IMR-90 (cell line): Measurements from ENCODE around the gene MEGF11.

Experiments
- CHD1 ChIP-seq: IDR thresholded peaks from 2 replicates; pipeline ENCODE4 v1.6.1; 2012; ENCODE audit warnings: low read depth, low read length, improper control_type of control experiment
- ELK1 ChIP-seq: fragments of 150-350 bp; IDR thresholded peaks from 2 replicates; pipeline ENCODE4 v1.6.1; 2016; ENCODE audit warnings: low read depth, mild to moderate bottlenecking, low read length, moderate library complexity, borderline replicate concordance
- FOS ChIP-seq: fragments of 150-350 bp; IDR thresholded peaks from 2 replicates; pipeline ENCODE4 v1.6.1; 2016; ENCODE audit warnings: low read depth, low read length
- POLR2A ChIP-seq: IDR thresholded peaks from 2 replicates; pipeline ENCODE4 v1.6.1; 2012; ENCODE audit warnings: mild to moderate bottlenecking, low read depth, low read length
- RAD21 ChIP-seq: IDR thresholded peaks from 2 replicates; pipeline ENCODE4 v1.6.1; 2012; ENCODE audit warnings: low read length, improper control_type of control experiment
- RFX5 ChIP-seq: IDR thresholded peaks from 2 replicates; pipeline ENCODE4 v1.8.0; 2012; ENCODE audit warnings: low read depth, mild to moderate bottlenecking, low read length, moderate library complexity
- SMC3 ChIP-seq: fragments of 150-350 bp; IDR thresholded peaks from 2 replicates; pipeline ENCODE4 v1.6.1; 2016; ENCODE audit warnings: low read depth, mild to moderate bottlenecking, antibody characterized with exemption, low read length, moderate library complexity
- TF ChIP-seq, protein P1 (sequence below): conservative IDR thresholded peaks from 2 replicates; pipeline ENCODE4 v1.5.1; 2012; ENCODE audit warnings: mild to moderate bottlenecking, low read depth, low read length, improper control_type of control experiment
- TF ChIP-seq, protein P2 (sequence below): fragments of 150-350 bp; IDR thresholded peaks from 2 replicates; pipeline ENCODE4 v1.6.1; 2017; ENCODE audit warnings: mild to moderate bottlenecking, antibody characterized with exemption, low read length, low read depth

DNA sequence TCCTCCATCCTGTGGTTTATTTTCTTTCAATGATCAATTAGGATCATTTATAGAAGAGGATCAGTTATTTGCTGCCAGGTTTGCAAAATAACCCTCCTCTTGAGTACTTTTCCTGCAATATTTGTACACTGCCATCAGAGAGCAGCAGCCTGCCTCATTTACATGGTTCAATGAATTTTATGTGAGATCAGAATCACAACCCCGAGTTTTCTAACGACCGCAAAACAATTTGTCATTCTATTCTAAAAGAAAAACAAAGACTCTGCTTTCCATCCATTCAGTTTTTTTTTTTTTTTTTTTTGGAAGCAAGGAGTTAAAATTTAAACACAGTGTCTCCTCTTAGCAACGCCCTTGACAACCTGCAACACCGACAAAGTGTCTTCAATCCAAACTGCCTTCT is 237.4 kb downstream of the MEGF11 start:
- TF ChIP-seq, protein P1, sequence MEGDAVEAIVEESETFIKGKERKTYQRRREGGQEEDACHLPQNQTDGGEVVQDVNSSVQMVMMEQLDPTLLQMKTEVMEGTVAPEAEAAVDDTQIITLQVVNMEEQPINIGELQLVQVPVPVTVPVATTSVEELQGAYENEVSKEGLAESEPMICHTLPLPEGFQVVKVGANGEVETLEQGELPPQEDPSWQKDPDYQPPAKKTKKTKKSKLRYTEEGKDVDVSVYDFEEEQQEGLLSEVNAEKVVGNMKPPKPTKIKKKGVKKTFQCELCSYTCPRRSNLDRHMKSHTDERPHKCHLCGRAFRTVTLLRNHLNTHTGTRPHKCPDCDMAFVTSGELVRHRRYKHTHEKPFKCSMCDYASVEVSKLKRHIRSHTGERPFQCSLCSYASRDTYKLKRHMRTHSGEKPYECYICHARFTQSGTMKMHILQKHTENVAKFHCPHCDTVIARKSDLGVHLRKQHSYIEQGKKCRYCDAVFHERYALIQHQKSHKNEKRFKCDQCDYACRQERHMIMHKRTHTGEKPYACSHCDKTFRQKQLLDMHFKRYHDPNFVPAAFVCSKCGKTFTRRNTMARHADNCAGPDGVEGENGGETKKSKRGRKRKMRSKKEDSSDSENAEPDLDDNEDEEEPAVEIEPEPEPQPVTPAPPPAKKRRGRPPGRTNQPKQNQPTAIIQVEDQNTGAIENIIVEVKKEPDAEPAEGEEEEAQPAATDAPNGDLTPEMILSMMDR, result no peak
- TF ChIP-seq, protein P2, sequence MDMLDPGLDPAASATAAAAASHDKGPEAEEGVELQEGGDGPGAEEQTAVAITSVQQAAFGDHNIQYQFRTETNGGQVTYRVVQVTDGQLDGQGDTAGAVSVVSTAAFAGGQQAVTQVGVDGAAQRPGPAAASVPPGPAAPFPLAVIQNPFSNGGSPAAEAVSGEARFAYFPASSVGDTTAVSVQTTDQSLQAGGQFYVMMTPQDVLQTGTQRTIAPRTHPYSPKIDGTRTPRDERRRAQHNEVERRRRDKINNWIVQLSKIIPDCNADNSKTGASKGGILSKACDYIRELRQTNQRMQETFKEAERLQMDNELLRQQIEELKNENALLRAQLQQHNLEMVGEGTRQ, result no peak
- TF ChIP-seq SMC3 (no peak), POLR2A (no peak), RAD21 (no peak), RFX5 (no peak), FOS (no peak), CHD1 (no peak), ELK1 (no peak)
